ENCODE measurements around the gene TGM5.
A peak's percentile ranks its signal among the peaks of the same experiment; 100 is the strongest.
"Not testable (repeated sequence)": the region's sequence is repeated elsewhere in the genome, so short reads cannot be mapped to it uniquely, and the experiment has no call there.

The TGM5 gene

DNA sequence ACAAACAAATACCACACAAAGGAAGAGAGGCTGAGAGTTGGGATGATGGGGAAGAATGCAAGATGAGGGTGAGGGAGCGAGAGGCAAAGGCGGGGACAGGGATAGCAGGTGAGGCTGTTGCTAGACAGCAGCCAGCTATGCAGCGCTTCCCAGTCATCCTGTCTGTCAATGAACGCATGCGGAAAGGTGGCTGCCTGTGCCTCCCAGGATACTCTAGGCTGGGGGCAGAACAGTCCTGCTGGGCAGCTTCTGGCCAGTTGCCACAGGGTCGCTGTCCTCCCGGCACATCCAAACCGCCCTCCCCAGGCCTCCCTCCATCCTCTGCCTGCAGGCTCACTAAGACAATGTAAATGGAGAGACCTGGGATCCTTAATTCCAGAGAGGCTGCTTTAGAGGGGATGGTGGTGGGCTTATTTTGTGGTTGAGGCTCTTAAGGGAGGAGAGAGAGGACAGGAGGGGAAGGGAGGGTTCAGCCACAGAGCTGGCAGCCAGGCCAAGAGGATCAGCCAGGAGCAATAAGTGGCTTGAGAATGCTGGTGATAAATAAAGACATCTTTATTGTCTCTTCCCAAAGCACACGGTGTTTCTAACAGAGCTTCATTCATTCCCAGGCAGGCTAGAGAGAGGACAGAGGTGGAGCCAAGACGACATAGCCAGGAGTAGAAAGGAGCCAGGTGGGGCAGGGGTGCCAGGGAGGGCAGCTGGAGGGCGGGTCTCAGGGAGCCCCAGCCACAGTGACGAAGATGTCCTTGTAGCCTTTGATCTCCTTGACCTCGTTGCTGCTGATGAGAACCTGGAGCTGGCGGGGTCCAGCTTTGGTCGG, 9.2 kb upstream of the TGM5 start:
- DNase-seq, result no peak

DNA sequence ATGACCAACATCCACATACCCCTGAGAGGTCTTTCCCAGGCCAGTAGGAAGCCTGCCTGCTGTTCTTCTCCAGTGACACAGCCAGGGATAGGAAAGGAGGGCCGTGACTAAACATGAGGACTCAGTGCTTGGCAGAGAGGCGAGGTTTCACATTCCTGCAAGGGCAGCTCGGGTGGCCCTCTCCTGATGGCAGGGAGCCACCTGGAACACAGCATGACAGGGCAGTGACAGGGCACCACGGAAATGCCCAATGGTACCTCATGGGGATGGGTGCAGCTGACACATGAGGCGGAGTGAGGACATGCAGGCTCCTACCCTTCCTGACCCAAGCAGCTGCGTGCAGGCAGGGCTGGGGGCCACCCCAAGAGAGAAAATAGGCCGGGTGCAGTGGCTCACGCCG, 7.4 kb upstream of the TGM5 start:
- DNase-seq, result no peak

GRCh38 chr15:43273243-43273642, 6.5 kb upstream of the TGM5 start:
- DNase-seq, result no peak

DNA sequence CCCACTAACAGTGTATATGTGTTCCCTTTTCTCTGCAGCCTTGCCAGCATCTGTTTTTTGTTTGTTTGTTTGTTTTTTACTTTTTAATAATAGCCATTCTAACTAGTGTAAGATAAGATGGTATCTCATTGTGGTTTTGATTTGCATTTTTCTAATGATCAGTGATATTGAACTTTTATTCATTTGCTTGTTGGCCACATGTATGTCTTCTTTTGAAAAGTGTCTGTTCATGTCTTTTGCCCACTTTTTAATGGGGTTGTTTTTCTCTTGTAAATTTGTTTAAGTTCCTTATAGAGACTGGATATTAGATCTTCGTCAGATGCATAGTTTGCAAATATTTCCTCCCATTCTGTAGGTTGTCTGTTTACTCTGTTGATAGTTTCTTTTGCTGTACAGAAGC, 5.2 kb upstream of the TGM5 start:
- not testable (repeated sequence) for DNase-seq

DNA sequence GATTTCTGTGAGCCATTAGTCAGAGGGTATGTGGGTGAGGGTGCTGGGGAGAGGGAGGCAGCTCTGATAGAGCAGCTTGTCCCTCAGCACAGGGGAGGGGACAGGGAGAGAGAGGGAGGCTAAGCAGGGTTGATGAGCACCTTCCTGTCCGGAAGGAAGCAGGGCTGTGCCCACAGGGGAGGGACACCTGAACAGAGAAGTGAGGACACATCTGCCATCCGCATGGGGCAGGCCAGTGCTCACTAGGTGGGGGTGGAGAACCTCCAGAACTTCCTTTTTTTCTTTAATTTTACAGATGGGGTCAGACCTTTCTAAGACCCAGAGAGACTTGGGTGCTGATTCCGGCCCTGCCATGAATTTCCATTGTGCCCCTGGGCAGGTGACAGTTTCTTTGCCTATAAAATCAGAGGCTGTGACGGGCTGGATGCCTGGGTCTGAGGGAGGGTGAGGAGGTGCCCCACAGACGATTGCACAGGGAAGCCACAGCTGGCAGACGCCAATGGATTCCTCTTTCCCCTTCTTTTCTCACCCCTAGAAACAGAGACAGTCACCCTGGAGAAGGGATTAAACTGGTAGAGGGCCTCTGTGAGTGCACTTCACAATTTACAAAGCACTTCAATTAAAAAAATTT, 4.1 kb upstream of the TGM5 start:
- peak in 1 of 2 donors; percentile 83 for DNase-seq

DNA sequence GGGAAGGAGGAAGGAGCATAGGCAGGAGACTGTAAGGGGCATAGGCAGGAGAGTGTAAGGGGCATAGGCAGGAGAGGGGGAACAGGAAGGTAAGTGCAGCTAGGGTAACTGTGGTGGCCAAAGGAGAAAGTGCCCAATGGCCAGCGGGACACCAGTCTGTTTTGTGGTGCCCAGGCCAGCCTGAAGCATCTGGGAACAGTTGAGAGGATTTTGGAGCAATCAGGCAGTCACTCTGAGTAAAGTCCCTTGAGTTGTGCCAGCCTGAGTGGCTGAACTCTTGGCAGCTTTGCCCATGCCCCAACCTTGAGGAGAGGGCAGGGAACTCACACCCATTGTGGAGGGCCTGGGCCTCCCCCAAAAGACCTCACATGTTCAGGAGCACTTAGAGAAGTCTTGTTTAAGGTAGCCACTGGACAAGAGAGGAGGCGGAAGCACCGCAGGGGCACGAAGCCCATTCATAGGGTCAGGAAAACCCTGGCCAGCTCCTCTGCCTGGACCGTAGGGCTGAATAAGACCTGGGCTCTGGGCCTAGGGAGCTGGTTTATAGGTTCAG, 3.5 kb upstream of the TGM5 start:
- no peak for DNase-seq

DNA sequence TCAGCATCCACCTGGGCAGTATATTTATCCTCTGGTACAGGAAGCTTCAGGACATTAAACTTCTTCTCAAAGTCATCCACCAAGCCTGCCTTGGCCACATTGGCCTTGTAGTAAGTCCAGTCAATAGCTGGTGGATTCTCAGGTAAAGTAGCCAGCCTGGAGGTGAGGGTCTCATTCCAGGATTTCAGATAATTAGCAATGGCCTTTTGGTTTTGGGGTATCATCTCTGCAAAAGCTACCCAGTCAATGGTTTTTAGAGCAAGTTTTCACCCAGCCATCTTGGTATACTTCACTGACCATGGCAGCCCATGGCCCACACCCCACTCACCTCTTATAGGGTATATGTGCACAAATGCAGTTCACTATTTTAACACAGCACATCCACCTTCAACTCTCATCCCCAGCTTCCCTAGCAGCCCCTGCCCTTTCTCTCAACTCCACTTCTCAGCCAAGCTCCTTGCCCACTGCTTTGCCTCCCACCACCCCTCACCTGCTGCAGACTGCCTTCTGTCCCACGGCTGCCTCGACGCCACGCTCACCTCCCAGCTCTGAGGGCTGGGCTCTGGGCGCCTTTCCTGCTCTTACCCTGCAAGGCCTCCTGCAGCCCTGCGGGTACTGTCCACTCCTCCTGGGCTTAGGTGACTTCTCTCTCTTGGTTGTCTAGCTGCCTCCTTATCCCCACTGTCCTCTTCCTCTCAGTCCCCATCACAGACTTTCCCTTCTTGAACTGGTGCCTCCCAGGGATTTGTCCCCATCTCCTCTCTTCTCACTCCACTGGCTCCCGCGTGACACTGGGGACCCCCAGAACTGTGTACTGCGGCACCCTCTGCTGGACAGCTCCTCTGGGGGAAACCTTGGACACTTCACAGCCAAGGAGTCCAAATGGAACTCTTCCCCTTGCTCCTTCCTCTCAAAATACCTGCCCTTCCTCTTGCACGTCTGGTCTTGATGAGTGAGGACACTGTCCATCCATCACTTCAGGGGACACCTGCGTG, 1.7 kb upstream of the TGM5 start:
- no peak for DNase-seq

DNA sequence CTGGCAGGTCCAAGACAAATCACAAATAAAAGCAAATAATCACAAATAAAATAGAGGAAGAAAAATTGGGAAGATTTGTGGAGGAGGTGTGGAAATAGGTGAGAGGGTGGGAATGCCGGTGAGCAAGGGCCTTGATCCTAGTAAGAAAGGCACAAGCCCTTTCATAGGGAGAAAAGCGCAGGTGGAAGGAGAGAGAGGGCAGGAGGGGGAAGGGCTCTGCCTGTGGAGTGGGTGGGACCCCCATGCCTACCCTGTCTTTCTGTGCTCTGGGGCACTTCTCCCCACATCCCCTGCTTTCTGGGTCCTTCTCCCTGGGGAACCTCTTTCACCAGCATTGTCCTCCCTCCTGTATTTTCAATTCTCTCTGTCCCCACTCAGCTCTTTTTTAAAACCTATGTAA, 711 bp upstream of the TGM5 start:
- DNase-seq, result no peak

GRCh38 chr15:43266386-43266785, 342 bp downstream of the TGM5 start:
- no peak for DNase-seq

DNA sequence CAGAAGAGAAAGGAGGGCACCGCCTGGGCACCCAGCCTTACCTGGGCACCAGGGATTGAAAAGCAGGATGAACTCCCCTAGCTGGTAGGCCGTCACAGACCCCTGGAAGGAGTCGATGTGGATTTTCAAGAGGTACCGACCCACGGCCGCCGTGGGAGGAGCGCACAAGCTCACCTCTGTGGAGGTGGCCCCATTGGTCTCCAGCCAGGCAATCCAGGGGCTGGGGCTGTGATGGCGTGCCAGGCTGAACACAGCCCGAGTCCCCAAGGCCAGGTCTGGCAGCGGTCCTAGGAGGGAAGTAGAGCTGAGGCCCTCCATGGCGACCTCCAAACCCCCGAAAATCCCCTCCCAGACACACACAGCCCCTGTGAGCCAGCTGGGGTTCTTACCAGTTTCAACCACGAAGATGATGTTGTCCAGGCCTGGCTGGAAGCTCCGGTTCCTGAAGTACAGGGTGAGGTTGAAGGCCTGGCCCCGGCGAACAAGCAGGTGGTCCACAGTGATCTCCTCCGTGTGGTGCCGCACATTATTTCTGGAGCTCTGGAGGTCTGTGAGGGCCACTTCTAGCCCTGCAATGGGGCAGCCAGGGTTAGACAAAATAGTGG, 6.6 kb downstream of the TGM5 start:
- DNase-seq, result no peak

GRCh38 chr15:43258781-43259180, 7.9 kb downstream of the TGM5 start:
- no peak for DNase-seq

GRCh38 chr15:43256341-43256740, 10.4 kb downstream of the TGM5 start:
- no peak for DNase-seq

DNA sequence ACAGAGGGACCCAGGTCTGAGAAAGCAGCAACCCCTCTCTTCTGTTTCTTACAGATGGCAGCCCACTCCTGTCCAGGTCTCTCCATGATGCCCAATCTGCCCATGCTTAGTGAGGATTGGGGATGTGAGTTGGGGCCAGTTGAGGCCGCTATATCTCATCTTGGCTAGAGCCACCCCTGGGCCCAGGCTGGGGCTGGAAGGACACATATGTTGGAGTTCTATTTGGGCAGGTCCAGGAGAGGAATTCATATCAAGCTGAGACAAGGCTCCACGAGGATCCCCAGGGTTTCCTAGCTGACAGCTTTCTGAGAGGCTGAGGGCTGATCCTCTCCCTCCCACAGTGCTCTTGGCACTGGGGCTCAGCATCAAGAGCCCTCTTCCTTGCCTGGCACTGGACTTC, 11.4 kb downstream of the TGM5 start:
- DNase-seq, result no peak

GRCh38 chr15:43253431-43254403, 13.0 kb downstream of the TGM5 start:
- no peak for DNase-seq

GRCh38 chr15:43251871-43252250, 14.9 kb downstream of the TGM5 start:
- DNase-seq, result no peak

DNA sequence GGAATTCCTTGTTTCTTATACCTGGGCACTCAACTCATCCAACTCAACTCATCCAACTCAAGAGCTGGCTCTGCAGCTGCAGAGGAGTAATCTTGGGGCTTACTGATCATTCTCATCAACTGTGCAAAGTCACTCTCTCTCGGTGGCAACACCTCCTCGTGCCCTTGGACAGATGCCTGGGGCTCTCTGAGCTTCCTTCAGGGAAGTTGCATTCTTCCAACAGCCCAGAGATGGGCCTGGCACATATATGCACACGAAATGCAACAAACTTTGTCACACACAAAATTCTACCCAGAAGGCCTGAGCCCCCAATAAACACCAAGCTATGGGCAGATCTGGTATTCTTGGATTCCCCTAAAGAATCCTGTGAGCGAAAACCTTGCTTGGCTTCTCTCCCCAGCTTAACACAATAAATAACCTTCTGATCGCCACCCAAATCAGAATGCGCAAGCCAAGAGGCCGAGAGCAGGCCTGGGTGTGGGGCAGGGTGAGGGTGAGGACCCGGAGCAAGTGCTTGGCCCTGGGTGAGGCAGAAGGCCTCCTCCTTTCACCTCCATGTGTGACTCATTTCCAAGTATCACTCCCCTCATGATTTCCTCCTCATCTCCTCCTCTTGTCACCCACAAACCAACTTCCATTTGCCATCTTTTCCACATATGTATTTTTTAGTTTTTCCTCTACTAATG, 15.4 kb downstream of the TGM5 start:
- DNase-seq, result no peak

DNA sequence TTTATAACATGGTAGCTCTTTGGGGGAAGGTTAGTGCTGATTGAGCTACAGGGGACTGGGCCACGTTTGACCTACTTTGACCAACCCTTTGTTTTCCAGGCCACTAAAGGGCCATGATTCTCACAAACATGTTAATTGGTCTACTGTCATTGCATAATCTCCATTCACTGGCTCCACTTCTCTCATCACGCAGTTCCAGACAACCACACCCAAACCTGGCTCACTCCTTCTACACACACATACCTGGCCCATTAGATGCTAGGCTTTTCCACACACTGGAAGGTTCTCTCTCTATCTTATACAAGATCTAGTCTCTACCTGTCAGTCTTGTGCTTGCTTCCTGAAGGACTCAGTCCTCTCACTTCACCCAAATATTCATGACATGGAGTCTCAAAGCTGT, 15.9 kb downstream of the TGM5 start:
- DNase-seq, result no peak

- DNase-seq, result peak in 1 of 2 donors; percentile 91
These were observed 17.0 kb downstream of the TGM5 start for GRCh38 chr15:43249699-43250203.

DNA sequence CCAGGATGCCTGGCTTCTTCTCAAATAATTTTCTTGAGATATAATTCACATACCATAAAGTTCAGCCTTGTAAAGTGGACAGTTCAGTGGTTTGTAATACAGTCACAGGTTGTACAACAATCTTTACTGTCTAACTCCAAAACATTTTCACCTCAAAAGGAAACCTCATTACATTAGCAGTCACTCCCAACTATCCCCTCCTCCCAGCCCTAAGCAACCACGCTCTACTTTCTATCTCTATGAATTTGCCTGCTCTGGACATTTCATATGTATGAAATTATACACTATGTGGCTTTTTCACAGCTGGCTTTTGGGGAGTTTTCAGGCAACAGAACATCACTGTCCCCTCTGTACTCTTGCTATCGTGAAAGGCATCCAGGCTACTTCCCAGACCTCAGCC, 17.5 kb downstream of the TGM5 start:
- no peak for DNase-seq

GRCh38 chr15:43246261-43246774, 20.4 kb downstream of the TGM5 start:
- peak in 1 of 2 donors; percentile 37 for DNase-seq

Data from bone marrow (tissue), 2 donors.